Endothelial cell of umbilical vein (primary cell): ENCODE data around the gene DDX42. TPM values are rescaled to one million over a fixed set of nuclear protein-coding genes. Genes with fewer than 3 reads are reported as not detected.

Experiments used
- BruUV-seq: library from RNA; stranded (reverse); fragments of 400-500 nt; replicated peaks from 2 replicates; lab custom pipeline; 2021; lab: Mats Ljungman, UMichigan
- CTCF ChIA-PET: fragments of 300-600, 350-600 bp; sonication (Branson Sonifier 250); formaldehyde crosslinking; loops from one replicate; lab custom pipeline; 2021; ENCODE audit warnings: antibody characterized with exemption, inconsistent platforms; lab: Charles Lee
- POLR2A ChIA-PET: fragments of 300-600, 350-600 bp; sonication (Branson Sonifier 250); formaldehyde crosslinking; loops from one replicate; lab custom pipeline; 2021; ENCODE audit warnings: antibody characterized with exemption, inconsistent platforms; lab: Charles Lee
- DNase-seq: peaks from one replicate; pipeline ENCODE4 v3.0.0-alpha.2; 2011; ENCODE audit warnings: low read depth, low spot score
- FAIRE-seq: peaks from 2 replicates; lab custom pipeline; 2011; peaks lifted over from hg19 to GRCh38; lab: Jason Lieb, UNC
- H2AFZ ChIP-seq: 2 replicates; pipeline ENCODE4 v1.6.0; 2012; ENCODE audit warnings: low read depth, low read length, control low read depth, inconsistent platforms
- H3K27ac ChIP-seq: 2 replicates; pipeline ENCODE4 v1.5.1; 2011; ENCODE audit warnings: low read depth, mild to moderate bottlenecking, control low read depth, low read length, moderate library complexity; ENCODE audit not compliant: insufficient read depth
- H3K27me3 ChIP-seq, 2 experiments: 2 replicates each; pipeline versions ENCODE4 v1.6.0 to v1.6.1; 2011; ENCODE audit warnings: low read length in 2 of 2, mixed read lengths in 1 of 2; ENCODE audit not compliant: control insufficient read depth in 2 of 2, insufficient read depth in 2 of 2
- H3K36me3 ChIP-seq, 2 experiments: 2 replicates in 1 of 2; 3 replicates in 1 of 2; pipeline ENCODE4 v1.5.1; 2011; ENCODE audit warnings: low read length in 2 of 2, mild to moderate bottlenecking in 1 of 2, moderate library complexity in 1 of 2; ENCODE audit not compliant: control insufficient read depth in 2 of 2, insufficient read depth in 2 of 2; ENCODE audit errors: extremely low read depth in 1 of 2
- H3K4me1 ChIP-seq: 3 replicates; pipeline ENCODE4 v1.5.1; 2011; ENCODE audit warnings: mild to moderate bottlenecking, low read length; ENCODE audit not compliant: control insufficient read depth, insufficient read depth; ENCODE audit errors: extremely low read depth
- H3K4me2 ChIP-seq: 2 replicates; pipeline ENCODE4 v1.6.1; 2011; ENCODE audit warnings: low read length, control low read depth, mixed read lengths; ENCODE audit not compliant: insufficient read depth
- H3K4me3 ChIP-seq, 3 experiments: fragments of 200-600 bp in 1 of 3; sonication (generic), shearing (Covaris generic) in 1 of 3; replicated peaks in 1 of 3; 2 replicates each; pipeline ENCODE4 v1.5.1; 2011 to 2016; ENCODE audit warnings: control low read depth in 3 of 3, low read length in 3 of 3, mild to moderate bottlenecking in 2 of 3, inconsistent platforms in 1 of 3, low read depth in 1 of 3, moderate library complexity in 1 of 3; ENCODE audit not compliant: insufficient read depth in 1 of 3
- H3K79me2 ChIP-seq: 2 replicates; pipeline ENCODE4 v1.6.0; 2012; ENCODE audit warnings: low read length, inconsistent platforms; ENCODE audit not compliant: control insufficient read depth, insufficient read depth
- H3K9ac ChIP-seq: replicated peaks from 2 replicates; pipeline ENCODE3; 2011; ENCODE audit warnings: low read length, control low read depth; ENCODE audit not compliant: insufficient read depth; ENCODE audit errors: extremely low read depth
- H3K9me1 ChIP-seq: replicated peaks from 3 replicates; pipeline ENCODE4 v1.6.0; 2011; ENCODE audit warnings: mild to moderate bottlenecking, low read length; ENCODE audit not compliant: control insufficient read depth, insufficient read depth; ENCODE audit errors: extremely low read depth
- H3K9me3 ChIP-seq: replicated peaks from 2 replicates; pipeline ENCODE4 v1.5.1; 2012; ENCODE audit warnings: low read length, inconsistent platforms; ENCODE audit not compliant: control insufficient read depth, insufficient read depth
- H4K20me1 ChIP-seq: replicated peaks from 2 replicates; pipeline ENCODE3; 2011; ENCODE audit warnings: mild to moderate bottlenecking, low read length; ENCODE audit not compliant: control insufficient read depth, insufficient read depth; ENCODE audit errors: extremely low read depth
- FOS ChIP-seq: IDR thresholded peaks from 2 replicates; pipeline ENCODE4 v1.6.1; 2011; ENCODE audit warnings: mild to moderate bottlenecking, low read length, moderate library complexity, borderline replicate concordance; ENCODE audit not compliant: insufficient read depth
- GATA2 ChIP-seq: IDR thresholded peaks from 2 replicates; pipeline ENCODE4 v1.7.0; 2011; ENCODE audit warnings: low read depth, mild to moderate bottlenecking, moderate library complexity, mixed read lengths, low read length; ENCODE audit not compliant: insufficient read length, insufficient read depth
- JUN ChIP-seq: IDR thresholded peaks from 2 replicates; pipeline ENCODE4 v1.6.1; 2011; ENCODE audit warnings: borderline replicate concordance, low read depth; ENCODE audit not compliant: insufficient read length, insufficient read depth
- MAX ChIP-seq: IDR thresholded peaks from 2 replicates; pipeline ENCODE4 v1.6.1; 2011; ENCODE audit not compliant: insufficient read depth, insufficient read length
- POLR2A ChIP-seq: IDR thresholded peaks from 2 replicates; pipeline ENCODE4 v1.6.1; 2012; ENCODE audit warnings: low read depth, mild to moderate bottlenecking, control low read depth, low read length
- dilution Hi-C: fragments of 300-500 bp; cut with MboI; formaldehyde crosslinking; loops from one replicate; pipeline ENCODE4 v1.15.0; 2019; ENCODE audit warnings: low sequenced_read_pairs; ENCODE audit not compliant: extremely low pct_ligation_motif_present
- intact Hi-C: fragments of 100-400 bp; cut with micrococcal nuclease; formaldehyde crosslinking; loops from one replicate; pipeline ENCODE4 v1.10.0; 2022
- polyA plus RNA-seq, 4 experiments: library from polyadenylated mRNA; depleted of rRNA in 3 of 4; stranded (reverse) in 3 of 4; unstranded in 1 of 4; fragments of >200 nt; gene quantifications; 2 replicates each; pipeline versions ENCODE4 v1.2.1 to v1.2.3, GENCODE V29; 2011 to 2012; ENCODE audit warnings: missing spikeins in 1 of 4
- total RNA-seq: library from RNA; stranded (reverse); gene quantifications from 2 replicates; pipeline ENCODE4 v1.2.3, GENCODE V29; 2021

DDX42 gene
- total and polyA plus RNA-seq, 2 donors (not counting 3 experiments of a cell fraction or from before 2014, with no cell fraction given), result 48.1 to 124 TPM

DNA sequence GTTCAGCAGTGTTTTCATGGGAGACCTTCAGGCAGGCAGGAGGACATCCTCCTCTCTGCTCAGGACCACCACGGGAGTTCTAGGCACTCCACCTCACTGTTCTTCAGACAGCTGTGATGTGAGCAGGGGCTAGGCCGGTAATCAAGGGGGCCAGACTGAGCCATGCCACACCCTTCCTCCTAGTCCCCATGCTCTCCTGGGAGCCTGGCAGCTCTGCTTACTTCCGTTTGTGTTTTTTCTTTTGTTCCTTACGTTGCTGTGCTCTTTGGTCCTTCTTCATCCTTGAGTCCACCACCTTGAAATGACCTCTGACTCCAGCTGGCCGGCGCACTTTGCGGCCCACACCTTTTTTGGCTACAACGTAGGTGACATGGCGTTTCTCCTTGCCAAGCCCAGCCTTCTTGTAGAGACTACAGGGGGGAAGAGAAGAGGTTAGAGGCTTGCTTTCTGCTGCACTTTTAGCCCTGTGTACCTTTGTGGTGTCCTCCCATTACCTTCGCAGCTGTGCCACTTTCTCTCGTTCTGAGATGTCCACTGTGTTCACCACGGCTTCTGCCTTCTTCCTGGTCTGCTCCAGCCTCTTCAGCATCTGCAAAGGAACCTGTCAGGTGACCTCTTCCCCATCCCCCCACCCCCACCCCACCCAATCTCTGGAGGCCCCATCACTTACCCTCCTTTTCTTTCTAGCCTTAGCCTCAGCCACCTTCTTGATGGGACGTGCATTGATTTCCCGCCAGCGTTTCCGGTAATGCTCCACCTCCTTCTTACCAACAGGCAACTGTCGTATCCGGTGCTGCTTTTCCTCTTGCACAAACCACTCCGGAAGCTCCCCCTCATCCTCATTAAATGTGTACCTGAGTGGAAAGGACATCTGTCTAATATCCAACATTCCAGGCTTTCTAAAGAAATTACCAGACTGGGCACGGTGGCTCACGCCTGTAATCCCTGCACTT, 45.9 kb downstream of the DDX42 start:
- BruUV-seq, result TSS peak; percentile 61
- FAIRE-seq, result no peak
- CTCF ChIA-PET, result interaction anchor here (0.7 to 1.6 kb wide), 2 partner anchors 16 to 69 kb away, joined by 3 to 7 read pairs; no protein-coding TSS in a partner anchor
- no peak for DNase-seq
- dilution Hi-C loops (no loop called here), intact Hi-C loops (loop anchor here (10.0 kb wide), 1 partner anchor 1245 kb away; no protein-coding TSS in a partner anchor)
- POLR2A ChIA-PET, result interaction anchor here (0.6 kb wide), 1 partner anchor 44 kb away, joined by 4 read pairs; no protein-coding TSS in a partner anchor
- Histone ChIP-seq H4K20me1 (no peaks in the 10 kb centered on the region), H3K4me3 (no peak overlapping the region), H3K9me1 (no peaks in the 10 kb centered on the region), H3K79me2 (peaks cover 8% of the 10 kb centered on the region), H3K4me2 (no peak overlapping the region), H3K9me3 (no peaks in the 10 kb centered on the region), H3K4me1 (no peaks in the 10 kb centered on the region), H2AFZ (no peak overlapping the region), H3K9ac (no peak overlapping the region), H3K36me3 (peaks cover 68 to 74% of the 10 kb centered on the region in 2 experiments), H3K27me3 (no peaks in the 10 kb centered on the region), H3K27ac (no peak overlapping the region)
- peak; percentile 56 for TF ChIP-seq POLR2A
- TF ChIP-seq MAX, result no peak

- no peaks in the 10 kb centered on the region for H3K27me3 ChIP-seq
- peaks cover 7% of the 10 kb centered on the region for H3K4me1 ChIP-seq
- intact Hi-C loops, result loop anchor here (10.0 kb wide), 1 partner anchor 1246 kb away; no protein-coding TSS in a partner anchor
- H3K4me3 ChIP-seq, result no peak overlapping the region
- DNase-seq, result no peak
- TF ChIP-seq JUN (no peak), GATA2 (no peak), FOS (no peak), POLR2A (no peak)
- H3K27ac ChIP-seq, result no peak overlapping the region
- no peaks in the 10 kb centered on the region for H3K9me1 ChIP-seq
- peaks cover 62 to 69% of the 10 kb centered on the region in 2 experiments for H3K36me3 ChIP-seq
- POLR2A ChIA-PET, result no interaction called here
- no peak overlapping the region for H3K9ac ChIP-seq
- no TSS peak for BruUV-seq
- H3K4me2 ChIP-seq, result no peak overlapping the region
- CTCF ChIA-PET, result interaction anchor here (1.6 kb wide), 1 partner anchor 17 kb away, joined by 7 read pairs; no protein-coding TSS in a partner anchor
- FAIRE-seq, result no peak
- H3K79me2 ChIP-seq, result peaks cover 17% of the 10 kb centered on the region
- H3K9me3 ChIP-seq, result no peaks in the 10 kb centered on the region
- H2AFZ ChIP-seq, result no peak overlapping the region
- dilution Hi-C loops, result no loop called here
- H4K20me1 ChIP-seq, result no peaks in the 10 kb centered on the region
Observed at GRCh38 chr17:63820963-63821561, 47.1 kb downstream of the DDX42 start.
